PFSK-1 (cell line): ENCODE data around the gene SLIT3.

Source experiments
- FOXP2 ChIP-seq: optimal IDR thresholded peaks from 2 replicates; pipeline ENCODE3; 2011; ENCODE audit warnings: borderline replicate concordance, control low read depth, inconsistent platforms; ENCODE audit not compliant: insufficient read depth; ENCODE audit errors: extremely low read length, extremely low read depth
- POLR2AphosphoS5 ChIP-seq: IDR thresholded peaks from 2 replicates; pipeline ENCODE4 v1.6.1; 2012; ENCODE audit warnings: low read depth, mild to moderate bottlenecking, control low read depth, low read length, moderate library complexity
- REST ChIP-seq, 2 experiments: IDR thresholded peaks; 2 replicates each; pipeline versions ENCODE4 v1.6.1 to v1.8.0; 2011 to 2012; ENCODE audit warnings: low read depth in 2 of 2, low read length in 2 of 2, control low read depth in 1 of 2, inconsistent platforms in 1 of 2, mild to moderate bottlenecking in 1 of 2, moderate library complexity in 1 of 2; ENCODE audit not compliant: insufficient read depth in 1 of 2
- SIN3A ChIP-seq: IDR thresholded peaks from 2 replicates; pipeline ENCODE4 v1.6.1; 2012; ENCODE audit warnings: mild to moderate bottlenecking, low read length, moderate library complexity, borderline replicate concordance; ENCODE audit not compliant: insufficient read depth
- TAF1 ChIP-seq: IDR thresholded peaks from 2 replicates; pipeline ENCODE4 v1.6.1; 2012; ENCODE audit warnings: low read length, control low read depth, borderline replicate concordance; ENCODE audit not compliant: insufficient read depth

Gene SLIT3

GRCh38 chr5:168877132-168877892, 423.6 kb downstream of the SLIT3 start:
- no peak for TF ChIP-seq TAF1
- TF ChIP-seq SIN3A = no peak
- TF ChIP-seq REST (IDR thresholded peaks at IDR 0.05; ENCODE audit: insufficient read depth in 1 of 2, low read depth in 2 of 2, low read length in 2 of 2) = no peak
- no peak for TF ChIP-seq POLR2AphosphoS5
- no peak for TF ChIP-seq FOXP2

GRCh38 chr5:168876419-168876818, 424.5 kb downstream of the SLIT3 start:
- TF ChIP-seq POLR2AphosphoS5 (no peak), REST (IDR thresholded peaks at IDR 0.05; ENCODE audit: insufficient read depth in 1 of 2, low read depth in 2 of 2, low read length in 2 of 2) (no peak), FOXP2 (no peak), TAF1 (no peak), SIN3A (no peak)

GRCh38 chr5:168875832-168876231, 425.1 kb downstream of the SLIT3 start:
- TF ChIP-seq SIN3A (no peak), POLR2AphosphoS5 (no peak), TAF1 (no peak), REST (IDR thresholded peaks at IDR 0.05; ENCODE audit: insufficient read depth in 1 of 2, low read depth in 2 of 2, low read length in 2 of 2) (no peak), FOXP2 (no peak)

GRCh38 chr5:168874713-168875380, 426.1 kb downstream of the SLIT3 start:
- TF ChIP-seq POLR2AphosphoS5 (no peak), FOXP2 (no peak), TAF1 (no peak), REST (IDR thresholded peaks at IDR 0.05; ENCODE audit: insufficient read depth in 1 of 2, low read depth in 2 of 2, low read length in 2 of 2) (no peak), SIN3A (no peak)
